GM12878 (cell line): ENCODE data around the gene DIAPH3. TPM values are rescaled to one million over a fixed set of nuclear protein-coding genes. Genes with fewer than 3 reads are reported as not detected.

Source experiments
- ATAC-seq: fragments of 200-7000 bp; cut with Tn5 transposase; 3 replicates; pipeline ENCODE4 v1.9.1; 2020; ENCODE audit warnings: mild to moderate bottlenecking, moderate library complexity
- BruUV-seq: library from RNA; stranded (reverse); fragments of 400-500 nt; replicated peaks from 2 replicates; lab custom pipeline; 2021; lab: Mats Ljungman, UMichigan
- CTCF ChIA-PET: fragments of 300-600 bp; sonication (Branson Sonifier 250); formaldehyde crosslinking; extraction: SDS; loops from one replicate; lab custom pipeline; 2021; ENCODE audit warnings: inconsistent platforms; lab: Yijun Ruan, JAX
- POLR2A ChIA-PET: fragments of 350-600 bp; formaldehyde crosslinking; extraction: SDS; loops from one replicate; lab custom pipeline; 2021; ENCODE audit warnings: inconsistent platforms; lab: Charles Lee
- RAD21 ChIA-PET: fragments of 300-600 bp; sonication (Branson Sonifier 250); formaldehyde crosslinking; loops from one replicate; lab custom pipeline; 2023; ENCODE audit warnings: antibody characterized with exemption; ENCODE audit not compliant: unreplicated experiment; lab: Charles Lee
- SMC1A ChIA-PET: fragments of 300-600 bp; sonication (Branson Sonifier 250); formaldehyde crosslinking; loops from one replicate; lab custom pipeline; 2023; ENCODE audit not compliant: unreplicated experiment, uncharacterized antibody; lab: Charles Lee
- DNase-seq: peaks from one replicate; pipeline ENCODE4 v3.0.0-alpha.2; 2011; ENCODE audit warnings: low read depth, low spot score
- FAIRE-seq: peaks from 3 replicates; lab custom pipeline; 2011; peaks lifted over from hg19 to GRCh38; lab: Jason Lieb, UNC
- H2AFZ ChIP-seq: 2 replicates; pipeline ENCODE4 v1.6.0; 2011; ENCODE audit warnings: low read depth, low read length, control low read depth; ENCODE audit not compliant: control insufficient read depth
- H3K27ac ChIP-seq: 2 replicates; pipeline ENCODE4 v1.5.1; 2011; ENCODE audit warnings: control low read depth; ENCODE audit not compliant: control insufficient read depth, insufficient read depth
- H3K27me3 ChIP-seq, 2 experiments: replicated peaks in 1 of 2; 2 replicates each; pipeline versions ENCODE4 v1.6.0 to v1.6.1; 2011; ENCODE audit warnings: low read length in 1 of 2; ENCODE audit not compliant: control insufficient read depth in 2 of 2, insufficient read depth in 2 of 2
- H3K36me3 ChIP-seq, 2 experiments: 2 replicates each; pipeline ENCODE4 v1.5.1; 2011; ENCODE audit warnings: low read length in 1 of 2; ENCODE audit not compliant: control insufficient read depth in 2 of 2, insufficient read depth in 2 of 2
- H3K4me1 ChIP-seq: 2 replicates; pipeline ENCODE4 v1.6.1; 2011; ENCODE audit warnings: mild to moderate bottlenecking, low read length, moderate library complexity, mixed read lengths; ENCODE audit not compliant: control insufficient read depth, insufficient read depth
- H3K4me2 ChIP-seq: 2 replicates; pipeline ENCODE4 v1.6.0; 2011; ENCODE audit warnings: control low read depth; ENCODE audit not compliant: control insufficient read depth, insufficient read depth
- H3K4me3 ChIP-seq: fragments of 200-600 bp; sonication (generic); 2 replicates; pipeline ENCODE4 v1.5.1; 2016
- H3K79me2 ChIP-seq: 2 replicates; pipeline ENCODE4 v1.6.0; 2011; ENCODE audit warnings: low read length; ENCODE audit not compliant: control insufficient read depth, insufficient read depth
- H3K9ac ChIP-seq: 2 replicates; pipeline ENCODE4 v1.8.0; 2011; ENCODE audit warnings: low read length, control low read depth, mixed read lengths; ENCODE audit not compliant: control insufficient read depth, insufficient read depth
- H3K9me3 ChIP-seq: replicated peaks from 3 replicates; pipeline ENCODE4 v1.5.1; 2011; ENCODE audit warnings: mild to moderate bottlenecking, low read length; ENCODE audit not compliant: control insufficient read depth, insufficient read depth
- H4K20me1 ChIP-seq: 2 replicates; pipeline ENCODE4 v1.6.0; 2011; ENCODE audit not compliant: control insufficient read depth, insufficient read depth
- BRCA1 ChIP-seq: IDR thresholded peaks from 2 replicates; pipeline ENCODE4 v1.6.1; 2011; ENCODE audit warnings: low read depth, low read length, improper control_type of control experiment
- CEBPZ ChIP-seq: fragments of 150-350 bp; IDR thresholded peaks from 2 replicates; pipeline ENCODE4 v1.6.1; 2016; ENCODE audit warnings: low read depth, low read length
- CHD2 ChIP-seq: IDR thresholded peaks from 2 replicates; pipeline ENCODE4 v1.6.1; 2011; ENCODE audit warnings: low read depth, low read length, improper control_type of control experiment, borderline replicate concordance
- FOXK2 ChIP-seq: fragments of 450-650 bp; IDR thresholded peaks from 2 replicates; pipeline ENCODE4 v1.6.1; 2017; ENCODE audit warnings: mild to moderate bottlenecking, moderate library complexity
- GATAD2B ChIP-seq: fragments of 450-650 bp; conservative IDR thresholded peaks from 2 replicates; pipeline ENCODE4 v1.6.1; 2017; ENCODE audit warnings: low read depth, mild to moderate bottlenecking, moderate library complexity
- JUND ChIP-seq: IDR thresholded peaks from 2 replicates; pipeline ENCODE4 v1.6.1; 2012; ENCODE audit warnings: low read depth, mild to moderate bottlenecking, low read length, improper control_type of control experiment, moderate library complexity
- KAT2A ChIP-seq: conservative IDR thresholded peaks from 2 replicates; pipeline ENCODE4 v1.6.1; 2011; ENCODE audit warnings: low read depth, low read length; ENCODE audit not compliant: control insufficient read depth
- KLF5 ChIP-seq: fragments of 450-650 bp; IDR thresholded peaks from 2 replicates; pipeline ENCODE4 v1.6.1; 2014; ENCODE audit warnings: mild to moderate bottlenecking; ENCODE audit not compliant: partially characterized antibody
- ZBTB4 ChIP-seq: fragments of 450-650 bp; formaldehyde crosslinking; IDR thresholded peaks from 2 replicates; pipeline ENCODE4 v1.4.0; 2022; ENCODE audit warnings: mild to moderate bottlenecking, moderate library complexity
- ZNF24 ChIP-seq: fragments of 450-650 bp; IDR thresholded peaks from 2 replicates; pipeline ENCODE4 v1.6.1; 2017; ENCODE audit warnings: antibody characterized with exemption, mild to moderate bottlenecking
- WGBS: methylation state at CpG from one replicate; pipeline ENCODE4 v1.1.6; 2016; ENCODE audit warnings: low lambda C conversion rate; ENCODE audit not compliant: insufficient replicate concordance, insufficient coverage; ENCODE audit errors: missing lambda C conversion rate; 5-methylcytosine and 5-hydroxymethylcytosine counted together
- in situ Hi-C: fragments of 300-500 bp; cut with MboI; formaldehyde crosslinking; loops from 9 replicates; pipeline ENCODE4 v1.14.3; 2018; ENCODE audit warnings: mixed read lengths
- intact Hi-C: fragments of 100-400 bp; cut with micrococcal nuclease; formaldehyde crosslinking; loops from one replicate; pipeline ENCODE4 v1.14.2; 2022; ENCODE audit not compliant: unreplicated experiment
- polyA plus RNA-seq, 11 experiments: library from polyadenylated mRNA; depleted of rRNA in 4 of 11; unstranded in 6 of 11; stranded (reverse) in 5 of 11; fragments of >200 nt; fragmentation: Nextera tagmentation in 4 of 11; fragmentation: Illumina TruSeq in 1 of 11; extraction: Ambion mirVana in 4 of 11; extraction: Trizol in 1 of 11; gene quantifications; 1 replicate in 1 of 11; 2 replicates in 10 of 11; pipeline versions ENCODE4 v1.2.1 to v1.2.3, GENCODE V29; 2011 to 2016; ENCODE audit warnings: inconsistent platforms in 2 of 11, missing spikeins in 2 of 11, low read depth in 1 of 11
- total RNA-seq, 4 experiments: library from RNA; depleted of rRNA in 3 of 4; stranded (reverse); fragments of >200 nt in 3 of 4; fragmentation: Illumina TruSeq in 1 of 4; extraction: Trizol in 1 of 4; gene quantifications; 2 replicates each; pipeline versions ENCODE4 v1.2.1 to v1.2.3, GENCODE V29; 2013 to 2021

Gene DIAPH3
- total and polyA plus RNA-seq, 10 of the 15 experiments (the other 5 are each of a cell fraction or from before 2014, with no cell fraction given) = 10.1 to 25.2 (median 15.4) TPM

- intact Hi-C loops = no loop called here
- H3K36me3 ChIP-seq = no peaks in the 10 kb centered on the region; a peak in 1 of 4 replicates
- H2AFZ ChIP-seq = no peak overlapping the region
- H3K4me3 ChIP-seq = no peak overlapping the region
- 100% methylated on average over 1 of the region's 1 CpG for WGBS
- DNase-seq (no peak), ATAC-seq (no peak), FAIRE-seq (no peak)
- ChIA-PET CTCF (interaction anchor here (1.0 to 1.1 kb wide), 2 partner anchors 40 to 183 kb away, joined by 3 read pairs; no protein-coding TSS in a partner anchor), RAD21 (no interaction called here), SMC1A (interaction anchor here (0.6 to 2.2 kb wide), 4 partner anchors 9 to 471 kb away, joined by 3 to 6 read pairs (median 3); no protein-coding TSS in a partner anchor), POLR2A (no interaction called here)
- no peaks in the 10 kb centered on the region for H3K9me3 ChIP-seq
- H3K79me2 ChIP-seq = no peaks in the 10 kb centered on the region
- H3K9ac ChIP-seq = no peak overlapping the region
- no peak overlapping the region for H3K27ac ChIP-seq
- no peak overlapping the region for H3K4me2 ChIP-seq
- H4K20me1 ChIP-seq = no peaks in the 10 kb centered on the region
- H3K27me3 ChIP-seq = no peaks in the 10 kb centered on the region
- in situ Hi-C loops = no loop called here
- no TSS peak for BruUV-seq
- H3K4me1 ChIP-seq = no peaks in the 10 kb centered on the region
- TF ChIP-seq KLF5 = no peak
- no peak for TF ChIP-seq ZNF24
- TF ChIP-seq FOXK2 = no peak
- no peak for TF ChIP-seq JUND
Observed at GRCh38 chr13:59863621-59864020, 300.1 kb downstream of the DIAPH3 start.

- Histone ChIP-seq H3K9ac (no peak overlapping the region), H3K4me2 (no peak overlapping the region), H3K36me3 (no peaks in the 10 kb centered on the region; a peak in 1 of 4 replicates), H3K4me1 (no peaks in the 10 kb centered on the region), H3K9me3 (no peaks in the 10 kb centered on the region), H3K27ac (no peak overlapping the region), H3K79me2 (no peaks in the 10 kb centered on the region), H4K20me1 (no peaks in the 10 kb centered on the region), H3K4me3 (no peak overlapping the region), H2AFZ (no peak overlapping the region), H3K27me3 (no peaks in the 10 kb centered on the region)
- over 99% methylated on average over 4 of the region's 4 CpGs for WGBS
- DNase-seq (no peak), ATAC-seq (no peak), FAIRE-seq (no peak)
- CTCF ChIA-PET = interaction anchor here (0.7 kb wide), 1 partner anchor 431 kb away, joined by 4 read pairs; no protein-coding TSS in a partner anchor
- POLR2A ChIA-PET = interaction anchor here (0.5 kb wide), 1 partner anchor 556 kb away, joined by 3 read pairs; no protein-coding TSS in a partner anchor
- RAD21 ChIA-PET = no interaction called here
- intact Hi-C loops = no loop called here
- in situ Hi-C loops = no loop called here
- no TSS peak for BruUV-seq
- SMC1A ChIA-PET = interaction anchor here (1.1 to 2.2 kb wide), 3 partner anchors 8 to 470 kb away, joined by 3 to 6 read pairs (median 4); no protein-coding TSS in a partner anchor
- TF ChIP-seq CEBPZ = no peak
- no peak for TF ChIP-seq GATAD2B
- TF ChIP-seq KAT2A = no peak
- TF ChIP-seq ZBTB4 (CRISPR knock-in tag) = no peak
- TF ChIP-seq CHD2 = no peak
- no peak for TF ChIP-seq BRCA1
Observed at GRCh38 chr13:59861676-59862075, 302.1 kb downstream of the DIAPH3 start.
